IPS-NIHi7 (cell line): ENCODE measurements around the gene SRPK1.

Source experiments
- DNase-seq: peaks from one replicate; pipeline ENCODE4 v3.0.0; 2012; ENCODE audit warnings: mixed read lengths; ENCODE audit errors: extremely low spot score

SRPK1 gene

DNA sequence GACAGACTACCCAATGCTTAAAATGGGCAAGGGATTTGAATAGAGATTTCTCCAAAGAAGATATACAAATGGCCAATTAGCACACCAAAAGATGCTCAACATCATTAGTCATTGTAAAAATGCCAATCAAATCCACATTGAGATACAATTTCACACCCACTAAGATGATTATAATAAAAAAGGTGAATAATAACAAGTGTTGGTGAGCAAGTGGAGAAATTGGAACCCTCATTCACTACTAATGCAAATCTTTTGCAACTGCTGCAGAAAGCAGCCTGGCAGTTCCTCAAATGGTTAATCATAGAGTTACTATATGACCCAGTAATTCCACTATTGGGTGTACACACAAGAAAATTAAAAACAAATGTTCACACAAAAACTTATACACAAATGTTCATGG is 103.4 kb downstream of the SRPK1 start:
- no peak for DNase-seq

DNA sequence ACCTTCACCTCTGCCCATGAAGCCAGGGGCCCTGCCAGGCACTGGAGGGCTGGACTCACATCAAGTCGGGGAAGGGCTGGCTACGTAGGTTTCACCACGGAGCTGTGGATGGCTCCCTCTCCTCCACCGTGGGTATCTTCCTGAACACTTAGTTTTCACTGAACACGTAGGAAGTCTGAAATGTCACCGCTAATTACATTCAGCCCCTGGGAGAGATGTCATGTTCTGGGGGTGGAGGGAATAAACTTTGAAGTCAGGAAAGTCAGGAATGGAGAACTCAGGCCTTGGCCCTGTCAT is 109.3 kb downstream of the SRPK1 start:
- DNase-seq: no peak

DNA sequence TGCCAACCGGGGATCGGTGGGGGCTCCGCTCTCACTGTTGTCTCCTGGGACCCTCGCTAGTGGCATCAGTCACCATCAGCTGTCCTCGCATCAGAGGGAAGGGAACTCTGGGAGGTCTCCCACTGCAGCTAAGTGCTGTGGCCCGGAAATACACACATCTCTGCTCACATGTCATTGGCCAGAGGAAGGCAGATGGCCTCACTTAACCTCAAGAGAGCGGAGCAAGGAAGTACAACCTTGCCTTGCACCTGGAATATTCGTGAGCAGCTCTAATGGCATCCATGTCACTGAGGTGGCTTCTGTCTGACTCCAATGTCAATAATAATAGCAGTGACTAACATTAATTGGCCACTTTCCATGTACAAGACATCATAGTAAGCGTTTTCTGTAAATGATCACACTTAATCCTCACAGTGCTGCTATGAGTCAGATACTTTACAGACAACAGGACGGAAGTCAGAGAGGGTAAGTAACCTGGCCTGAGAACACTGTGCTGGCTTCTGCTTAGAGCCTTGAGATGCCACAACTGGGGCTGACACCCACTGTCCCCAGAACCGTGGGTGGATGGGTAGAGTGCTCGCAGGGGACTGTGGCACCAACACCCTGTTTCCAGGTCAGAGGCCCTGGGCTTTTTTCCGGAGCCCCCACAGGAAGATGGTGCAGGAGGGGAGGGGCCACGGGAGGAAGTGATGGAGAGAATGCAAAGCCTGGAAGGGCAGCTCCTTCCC is 109.8 kb downstream of the SRPK1 start:
- DNase-seq: no peak

DNA sequence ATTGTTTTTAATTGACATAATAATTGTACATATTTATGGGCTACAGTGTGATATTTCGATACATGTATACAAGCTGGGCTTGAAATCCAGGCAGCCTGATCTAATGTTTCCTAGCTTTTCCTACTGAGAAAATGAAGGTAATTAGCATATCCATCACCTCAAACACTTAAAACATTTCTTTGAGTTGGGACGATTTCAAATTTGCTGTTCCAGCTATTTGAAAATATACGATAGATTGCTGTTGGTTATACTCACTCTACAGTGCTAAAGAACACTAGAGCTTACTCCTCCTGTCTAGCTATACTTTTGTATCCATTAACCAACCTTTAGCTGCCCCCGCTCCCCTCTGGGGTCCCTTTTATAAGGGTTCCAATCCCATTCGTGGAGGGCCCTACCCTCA is 111.1 kb downstream of the SRPK1 start:
- no peak for DNase-seq

DNA sequence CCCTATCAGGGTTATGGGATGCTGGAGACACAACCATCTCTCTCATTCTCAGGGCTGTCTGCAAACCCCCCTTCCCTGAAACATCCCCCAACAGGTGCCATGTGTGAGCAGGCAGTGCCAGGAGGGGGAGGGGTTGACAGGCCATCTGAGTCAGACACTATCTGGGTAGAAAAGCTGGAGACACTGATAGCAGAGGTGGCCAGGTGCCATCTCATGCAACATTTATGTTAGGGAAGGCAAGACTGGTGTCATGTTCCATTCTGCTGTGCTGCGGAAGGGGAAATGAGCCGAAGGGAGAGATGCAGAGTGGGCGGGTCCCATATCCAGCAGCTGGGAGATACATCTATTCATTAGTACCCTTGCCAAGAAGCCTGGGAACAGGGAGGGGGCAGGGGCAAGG is 112.2 kb downstream of the SRPK1 start:
- no peak for DNase-seq

DNA sequence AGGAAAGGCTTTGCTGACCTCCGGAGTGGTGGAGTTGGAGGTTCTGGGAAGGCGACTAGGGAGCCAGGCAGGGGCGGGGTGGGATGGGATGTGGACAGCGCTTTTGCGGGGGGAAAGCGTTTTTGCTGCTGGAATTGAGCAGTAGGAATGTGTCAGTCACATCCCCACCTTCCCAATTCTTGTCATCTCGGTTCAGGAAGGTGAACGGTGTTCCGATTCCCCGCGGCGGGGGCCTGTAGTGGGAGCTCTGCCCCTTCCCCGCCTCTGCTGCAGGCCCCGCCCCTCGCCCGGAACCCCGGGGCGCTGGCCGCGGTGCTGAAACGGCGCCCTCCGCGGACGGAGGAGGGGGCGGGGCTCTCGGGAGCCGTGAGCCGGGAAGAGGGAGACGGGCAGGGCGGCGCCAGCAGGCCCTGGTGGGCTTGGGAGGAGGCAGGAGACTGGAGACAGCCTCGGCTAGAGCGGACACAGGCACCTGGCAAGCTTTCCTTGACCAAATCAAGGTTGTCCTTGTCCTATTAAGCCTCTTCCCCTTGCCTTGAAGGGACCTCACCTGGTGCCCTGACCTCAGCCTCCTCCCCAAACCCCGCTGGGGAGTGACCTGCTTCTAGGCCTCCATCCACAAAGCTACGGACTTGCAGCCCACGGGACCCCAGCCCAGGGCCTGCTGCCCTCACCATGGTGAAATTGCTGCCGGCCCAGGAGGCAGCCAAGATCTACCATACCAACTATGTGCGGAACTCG is 115.7 kb downstream of the SRPK1 start, which contains the start of gene LHFPL5:
Gene LHFPL5 (plus strand): TSS at position 357 of the 741 bp plus-strand sequence. CDS start 319 bp downstream, at position 676.
- peak; percentile 99 for DNase-seq

DNA sequence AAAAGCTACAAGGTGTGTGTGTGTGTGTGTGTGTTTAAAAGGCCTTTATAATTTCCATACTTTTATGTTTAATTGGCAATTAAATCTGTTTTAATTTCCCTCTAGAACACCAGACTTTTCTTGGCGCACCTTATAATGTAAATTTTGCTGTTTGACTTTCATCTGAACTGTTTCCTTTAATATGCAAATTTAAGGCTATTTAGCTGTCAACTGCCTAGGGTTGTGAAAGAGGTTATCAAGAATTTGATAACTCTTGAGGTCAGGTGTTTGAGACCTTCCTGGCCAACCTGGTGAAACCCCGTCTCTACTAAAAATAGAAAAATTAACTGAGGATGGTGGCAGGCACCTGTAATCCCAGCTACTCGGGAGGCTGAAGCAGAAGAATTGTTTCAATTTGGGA is 119.8 kb downstream of the SRPK1 start:
- DNase-seq: no peak

DNA sequence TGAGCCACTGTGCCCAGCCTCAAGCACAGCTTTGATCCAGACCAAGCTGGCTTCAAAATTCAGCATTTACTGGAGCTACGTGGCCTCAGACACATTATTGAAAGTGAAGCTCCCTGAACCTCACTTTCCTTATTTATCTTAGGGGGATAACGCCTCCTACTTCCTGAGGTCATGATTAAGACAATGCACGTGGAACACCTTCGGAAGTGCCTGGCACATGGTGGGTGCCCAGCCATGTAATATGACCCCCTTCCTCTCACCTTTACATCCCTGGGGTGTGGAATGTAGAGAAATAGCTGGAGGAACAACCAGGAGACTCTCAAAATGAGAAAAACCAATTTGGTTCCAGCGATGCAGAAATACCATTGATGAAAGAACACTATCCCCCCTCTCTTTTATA is 122.2 kb downstream of the SRPK1 start:
- no peak for DNase-seq

DNA sequence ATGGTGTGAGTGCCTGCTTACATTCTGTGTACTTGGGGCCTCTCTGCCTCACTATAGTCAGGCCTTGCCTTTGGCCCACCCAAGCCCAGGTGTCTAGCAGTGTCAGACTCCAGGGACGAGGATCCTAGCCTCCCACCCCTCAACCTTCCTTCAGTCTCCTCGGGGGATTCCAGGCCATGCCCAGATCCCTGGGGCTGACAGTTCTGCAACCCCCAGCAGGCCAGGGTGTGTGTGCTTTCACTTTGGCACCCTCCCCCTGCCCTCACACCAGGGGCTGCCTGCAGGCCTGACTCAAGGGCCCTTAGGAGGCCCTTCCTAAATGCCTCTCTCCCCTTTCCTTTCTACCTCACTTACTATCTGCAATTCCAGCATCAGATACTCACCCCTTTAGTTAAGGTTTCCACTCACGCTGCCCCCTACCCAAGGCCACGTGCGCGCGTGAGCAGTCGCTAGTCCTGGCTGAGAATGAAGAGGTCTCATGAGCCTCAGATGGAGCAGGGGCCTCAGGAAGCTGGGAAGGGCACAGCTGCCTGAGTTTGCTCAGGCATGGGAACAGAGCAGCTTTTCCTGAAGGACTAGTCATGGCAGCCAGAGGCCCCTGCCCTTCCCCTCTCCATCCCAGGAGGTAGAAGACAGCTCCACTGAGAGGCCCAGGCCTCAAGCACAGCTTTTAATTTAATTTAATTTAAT is 122.9 kb downstream of the SRPK1 start:
- peak; percentile 47 for DNase-seq

DNA sequence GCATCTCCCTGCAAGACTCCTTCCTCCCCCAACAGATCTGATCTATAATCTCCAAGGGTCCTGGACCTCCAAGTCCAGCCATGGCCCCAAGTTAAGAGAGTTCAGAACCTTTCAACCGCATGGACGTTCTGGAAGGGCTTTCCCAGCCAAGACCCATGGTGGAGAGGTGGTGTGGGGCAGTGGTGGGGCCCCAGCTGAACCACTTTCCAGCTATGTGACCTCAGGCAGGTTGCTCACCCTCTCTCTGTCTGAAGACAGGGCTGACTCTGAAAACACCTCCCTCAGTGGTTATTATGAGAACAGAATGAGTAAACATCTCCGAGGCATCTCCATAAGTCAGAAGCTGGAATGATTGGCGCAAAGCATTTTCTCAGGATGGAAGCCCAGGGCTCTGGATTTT is 124.7 kb downstream of the SRPK1 start:
- DNase-seq: no peak

DNA sequence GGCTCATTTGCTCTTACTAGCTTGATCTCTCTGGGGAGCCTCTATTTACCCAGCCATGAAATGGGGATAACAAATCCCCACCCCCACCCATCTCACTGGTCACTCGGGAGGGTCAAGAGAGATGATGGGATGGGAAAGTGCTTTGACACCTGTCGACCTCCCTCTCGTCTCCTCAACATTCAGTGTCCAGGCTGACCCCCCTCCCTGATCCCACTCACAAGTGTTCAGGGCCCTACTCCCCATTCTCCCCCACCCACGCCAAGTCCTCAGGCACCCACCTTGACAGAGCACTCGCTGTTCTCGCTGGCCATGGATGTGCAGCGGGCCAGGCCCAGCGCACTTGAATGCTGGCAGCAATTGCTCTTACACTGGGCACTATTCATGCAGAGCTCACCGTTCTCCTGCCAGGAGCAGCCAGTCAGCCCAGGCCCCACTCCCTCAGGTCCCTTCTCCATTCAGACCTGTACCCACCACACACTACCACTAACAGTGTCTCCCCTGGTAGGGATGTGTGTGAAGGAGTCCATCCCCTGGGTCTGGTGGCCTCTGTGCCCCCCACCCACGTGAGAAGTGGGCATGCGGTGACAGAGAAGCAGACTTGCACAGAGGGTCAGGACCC is 125.3 kb downstream of the SRPK1 start:
- DNase-seq: no peak

DNA sequence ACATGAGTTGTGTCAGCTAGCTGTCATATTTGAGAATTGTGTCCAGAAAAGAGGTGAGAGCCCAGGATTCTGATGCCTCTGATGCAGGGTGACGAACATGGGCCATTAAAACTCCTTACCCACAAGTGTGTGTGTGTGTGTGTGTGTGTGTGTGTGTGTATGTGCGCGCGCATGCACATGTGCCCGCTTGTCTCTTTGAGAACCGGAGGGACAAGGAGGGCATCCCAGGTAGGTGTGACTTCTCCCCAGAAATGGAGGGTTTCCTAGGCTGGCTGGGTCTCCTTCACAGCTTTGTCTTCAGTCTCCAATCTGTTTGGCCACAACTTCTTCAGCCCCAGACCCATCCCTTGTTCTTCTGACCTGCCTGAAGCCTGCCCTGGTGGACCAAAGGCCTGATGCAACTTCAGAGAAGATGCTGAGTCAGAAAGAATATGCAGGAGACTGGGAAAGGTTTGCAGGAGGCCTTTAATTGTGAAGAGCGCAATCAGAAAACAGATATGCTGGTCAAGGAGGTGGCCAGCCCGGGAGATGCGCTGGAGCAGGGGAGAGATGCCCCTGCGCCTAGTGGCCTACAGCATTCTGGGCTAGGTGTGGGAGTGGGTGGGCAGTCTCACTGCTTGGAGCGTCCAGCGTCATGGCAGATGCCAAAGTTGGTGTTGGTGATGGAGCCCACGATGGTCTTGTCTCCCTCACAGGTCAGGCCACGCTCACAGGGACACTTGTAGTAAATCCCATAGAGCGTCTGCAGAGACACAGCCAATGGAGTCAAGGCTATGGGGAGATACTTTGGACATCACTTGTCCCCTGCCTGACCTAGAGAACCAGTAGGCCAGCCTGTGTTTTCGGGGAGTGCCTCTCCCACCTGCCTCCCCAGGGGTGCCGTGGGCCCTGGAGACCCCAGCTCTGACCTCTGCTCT is 126.1 kb downstream of the SRPK1 start:
- DNase-seq: no peak

DNA sequence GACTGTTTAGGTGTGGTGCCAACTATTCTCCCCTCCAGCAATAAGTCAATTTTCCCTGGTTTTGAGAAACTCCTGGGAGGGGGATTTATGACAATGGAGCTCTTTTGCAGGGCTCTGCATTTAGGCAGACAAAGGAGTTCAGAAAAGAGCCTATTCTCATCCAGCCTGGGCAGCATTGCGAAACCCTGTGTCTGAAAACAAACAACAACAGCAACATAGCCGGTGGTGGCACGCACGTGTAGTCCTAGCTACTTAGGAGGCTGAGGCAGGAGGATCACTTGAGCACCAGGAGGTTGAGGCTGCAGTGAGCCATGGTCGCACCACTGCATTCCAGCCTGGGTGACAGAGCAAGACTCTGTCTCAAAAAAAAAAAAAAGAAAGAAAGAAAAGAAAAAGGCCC is 130.2 kb downstream of the SRPK1 start:
- no peak for DNase-seq

DNA sequence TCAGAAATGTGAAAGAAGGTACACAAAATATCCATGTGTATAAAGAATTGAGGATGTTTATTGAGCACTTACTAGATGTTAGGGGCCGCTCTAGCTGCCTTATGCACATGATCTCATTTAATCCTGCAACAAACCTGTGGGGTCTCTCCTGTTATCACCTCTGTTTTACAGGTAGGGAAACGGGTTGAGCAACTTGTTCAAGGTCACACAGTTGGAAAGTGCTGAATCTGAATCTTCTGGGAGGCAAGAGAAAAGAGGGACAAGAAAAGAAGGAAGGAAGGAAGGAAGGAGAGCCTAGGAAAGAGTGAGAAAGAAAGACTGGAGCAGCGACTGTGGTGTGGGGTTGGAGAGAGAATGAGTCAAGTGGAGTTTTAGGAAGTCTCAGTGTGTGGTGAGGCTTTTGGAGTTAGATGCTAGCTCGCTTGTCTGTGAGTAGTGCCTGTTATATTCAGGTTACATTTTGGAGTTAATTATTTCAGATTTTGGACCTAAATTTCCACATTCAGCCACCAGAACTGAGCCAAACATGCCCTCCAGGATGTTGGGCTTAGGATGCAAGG is 132.4 kb downstream of the SRPK1 start:
- no peak for DNase-seq

DNA sequence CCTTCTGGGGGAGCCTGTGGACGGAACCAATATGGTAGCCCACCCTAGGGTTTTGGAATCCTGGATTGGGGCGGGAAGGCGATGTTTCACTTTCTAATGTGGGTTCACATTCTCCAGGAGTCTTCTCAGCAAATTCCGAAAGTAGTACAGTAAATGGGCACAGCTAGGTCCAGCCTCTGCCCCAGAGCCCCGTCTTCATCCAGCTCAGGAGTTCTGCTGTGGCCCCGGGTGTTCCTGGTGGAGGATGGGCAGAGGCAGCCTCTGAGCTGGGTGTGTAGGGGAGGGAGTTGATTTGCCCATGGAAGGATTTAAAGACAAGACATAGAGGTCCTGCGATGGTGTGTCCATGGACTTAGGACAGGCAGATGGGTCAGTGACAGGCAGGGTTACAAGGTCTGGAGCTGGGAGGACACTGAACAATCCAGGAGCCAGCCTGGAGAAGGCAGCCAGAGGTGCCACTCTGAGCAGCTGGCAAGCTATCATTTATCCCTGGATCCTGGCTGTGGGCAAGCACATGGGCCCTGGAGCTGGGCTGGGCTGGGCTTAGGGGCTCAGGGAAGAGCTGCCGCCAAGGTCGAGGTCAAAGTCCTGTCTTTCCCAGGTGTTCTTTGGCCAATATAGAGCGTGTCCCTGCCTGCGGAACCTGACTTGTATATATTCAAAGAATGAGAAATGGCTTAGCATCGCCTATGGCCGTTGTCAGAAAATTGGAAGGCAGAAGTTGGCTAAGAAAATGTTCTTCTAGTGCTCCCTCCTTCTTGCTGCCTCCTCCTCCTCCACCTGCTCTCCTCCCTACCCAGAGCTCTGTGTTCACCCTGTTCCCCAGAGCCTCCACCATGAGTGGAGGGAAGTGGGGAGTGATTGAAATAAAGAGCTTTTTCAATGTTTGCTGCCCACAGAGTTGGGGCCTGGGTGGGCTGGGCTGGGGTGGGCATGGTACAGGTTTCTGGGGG is 133.4 kb downstream of the SRPK1 start:
- DNase-seq: no peak

DNA sequence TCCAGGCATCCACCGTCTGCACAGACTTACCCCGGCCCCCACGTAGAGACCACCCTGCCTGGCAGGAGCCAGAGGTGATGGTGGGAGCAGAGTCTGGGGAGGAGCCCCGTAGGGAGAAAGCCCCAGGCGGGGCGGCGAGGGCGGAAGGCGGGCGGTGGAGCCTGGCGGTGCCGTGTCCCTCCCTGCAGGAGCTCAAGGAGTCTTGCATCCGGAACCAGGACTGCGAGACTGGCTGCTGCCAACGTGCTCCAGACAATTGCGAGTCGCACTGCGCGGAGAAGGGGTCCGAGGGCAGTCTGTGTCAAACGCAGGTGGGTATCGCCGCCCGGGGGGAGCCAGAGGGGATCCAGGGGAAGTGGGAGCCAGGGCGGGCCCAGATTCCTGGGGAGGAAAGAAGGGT is 134.1 kb downstream of the SRPK1 start:
- peak; percentile 34 for DNase-seq

DNA sequence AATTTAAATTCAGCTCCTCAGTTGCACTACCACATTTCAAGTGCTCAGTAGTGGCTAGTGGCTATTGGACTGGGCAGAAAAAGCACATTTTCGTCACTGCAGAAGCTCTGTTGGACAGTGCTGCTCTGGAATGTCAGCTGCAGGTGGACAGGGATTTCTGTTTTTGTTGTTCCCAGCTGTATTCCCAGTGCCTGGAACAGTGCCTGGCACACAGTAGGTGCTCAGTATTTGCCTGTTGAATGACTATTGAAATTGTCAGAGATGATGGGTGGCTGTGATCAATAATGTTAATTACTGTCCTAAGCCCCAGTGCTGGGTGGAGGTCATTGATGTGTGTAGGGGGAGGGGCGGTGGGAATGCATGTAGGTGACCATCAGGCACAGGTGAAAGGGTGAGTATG is 134.6 kb downstream of the SRPK1 start:
- no peak for DNase-seq

DNA sequence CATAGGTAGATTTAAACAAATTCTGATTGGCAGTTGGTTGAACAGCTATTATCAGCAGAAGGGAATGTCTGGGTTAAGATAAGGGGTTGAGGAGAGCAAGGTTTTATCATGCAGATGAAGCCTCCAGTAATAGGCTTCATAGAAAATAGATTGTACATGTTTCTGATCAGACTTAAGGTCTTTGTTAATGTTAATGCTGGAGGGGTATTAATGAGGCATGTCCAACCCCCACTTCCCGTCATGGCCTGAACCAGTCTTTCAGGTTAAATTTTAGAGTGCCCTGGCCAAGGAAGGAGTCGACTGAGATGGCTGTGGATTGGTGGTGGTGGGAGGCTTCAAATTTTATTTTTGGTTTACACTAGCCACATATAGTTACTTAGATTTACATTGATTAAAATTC is 136.7 kb downstream of the SRPK1 start:
- no peak for DNase-seq
